GM11168 (cell line): ENCODE results near the gene ANKRD11.

Source experiments
- in situ Hi-C: fragments of 300-500 bp; cut with MboI; formaldehyde crosslinking; loops from one replicate; pipeline ENCODE4 v1.12.0; 2022; ENCODE audit warnings: low sequenced_read_pairs; ENCODE audit not compliant: unreplicated experiment

ANKRD11 gene

GRCh38 chr16:89490439-89491237 is at the start of gene ANKRD11:
Gene ANKRD11 (minus strand): TSS chr16:89490561. CDS start chr16:89317019, 173,542 bp downstream.
- in situ Hi-C loops, result loop anchor here (10.0 kb wide), 1 partner anchor 176 kb away; no protein-coding TSS in a partner anchor

GRCh38 chr16:89538286-89538685 is 47.9 kb upstream of the ANKRD11 start:
- in situ Hi-C loops, result no loop called here

GRCh38 chr16:89537549-89537925 is 47.2 kb upstream of the ANKRD11 start:
- in situ Hi-C loops, result no loop called here

- in situ Hi-C loops, result no loop called here
These were observed 46.7 kb upstream of the ANKRD11 start for GRCh38 chr16:89536886-89537548.

GRCh38 chr16:89536371-89536770 is 46.0 kb upstream of the ANKRD11 start:
- in situ Hi-C loops, result no loop called here

GRCh38 chr16:89534252-89534756 is 43.9 kb upstream of the ANKRD11 start:
- in situ Hi-C loops, result no loop called here

GRCh38 chr16:89531821-89532526 is 41.6 kb upstream of the ANKRD11 start:
- in situ Hi-C loops, result no loop called here

GRCh38 chr16:89530401-89531381 is 40.3 kb upstream of the ANKRD11 start:
- in situ Hi-C loops, result no loop called here

- in situ Hi-C loops, result no loop called here
These were observed 38.7 kb upstream of the ANKRD11 start for GRCh38 chr16:89529097-89529496.

- in situ Hi-C loops, result no loop called here
These were observed 35.0 kb upstream of the ANKRD11 start for GRCh38 chr16:89525146-89525913.

- in situ Hi-C loops, result no loop called here
These were observed 33.5 kb upstream of the ANKRD11 start for GRCh38 chr16:89523680-89524344.

- in situ Hi-C loops, result no loop called here
These were observed 31.9 kb upstream of the ANKRD11 start for GRCh38 chr16:89522287-89522686.

GRCh38 chr16:89519881-89520280 is 29.5 kb upstream of the ANKRD11 start:
- in situ Hi-C loops, result loop anchor here (10.0 kb wide), 1 partner anchor 185 kb away; no protein-coding TSS in a partner anchor

GRCh38 chr16:89517128-89517527 is 26.8 kb upstream of the ANKRD11 start:
- in situ Hi-C loops, result loop anchor here (10.0 kb wide), 1 partner anchor 182 kb away; no protein-coding TSS in a partner anchor

- in situ Hi-C loops, result loop anchor here (10.0 kb wide), 1 partner anchor 178 kb away; no protein-coding TSS in a partner anchor
These were observed 22.1 kb upstream of the ANKRD11 start for GRCh38 chr16:89512453-89512852.

- in situ Hi-C loops, result loop anchor here (10.0 kb wide), 1 partner anchor 177 kb away; no protein-coding TSS in a partner anchor
These were observed 21.0 kb upstream of the ANKRD11 start for GRCh38 chr16:89511374-89511773.

- in situ Hi-C loops, result loop anchor here (10.0 kb wide), 1 partner anchor 176 kb away; no protein-coding TSS in a partner anchor
These were observed 20.2 kb upstream of the ANKRD11 start for GRCh38 chr16:89510526-89510925.
